ENCODE measurements around the gene SCT. TPM values are rescaled to one million over a fixed set of nuclear protein-coding genes. Genes with fewer than 3 reads are reported as not detected.

SCT gene
- polyA plus RNA-seq, 1 donor from 2014 or later, result not detected

GRCh38 chr11:660681-661444, 33.9 kb upstream of the SCT start:
- H3K4me3 ChIP-seq (ENCODE audit: low read length), result no peak overlapping the region
- TF ChIP-seq CTCF (IDR thresholded peaks at IDR 0.05; ENCODE audit: poor library complexity, severe bottlenecking), result no peak
- no peak for TF ChIP-seq POLR2AphosphoS5 (IDR thresholded peaks at IDR 0.05)
- no peak for TF ChIP-seq SMC3 (conservative IDR thresholded peaks at IDR 0.05; ENCODE audit: poor library complexity)
- no peak for TF ChIP-seq MXI1 (conservative IDR thresholded peaks at IDR 0.05; ENCODE audit: poor library complexity, severe bottlenecking)
- TF ChIP-seq EP300 (conservative IDR thresholded peaks at IDR 0.05; ENCODE audit: poor library complexity, severe bottlenecking), result no peak
- no peak for TF ChIP-seq RAD21 (conservative IDR thresholded peaks at IDR 0.05)
- TF ChIP-seq, protein P1, sequence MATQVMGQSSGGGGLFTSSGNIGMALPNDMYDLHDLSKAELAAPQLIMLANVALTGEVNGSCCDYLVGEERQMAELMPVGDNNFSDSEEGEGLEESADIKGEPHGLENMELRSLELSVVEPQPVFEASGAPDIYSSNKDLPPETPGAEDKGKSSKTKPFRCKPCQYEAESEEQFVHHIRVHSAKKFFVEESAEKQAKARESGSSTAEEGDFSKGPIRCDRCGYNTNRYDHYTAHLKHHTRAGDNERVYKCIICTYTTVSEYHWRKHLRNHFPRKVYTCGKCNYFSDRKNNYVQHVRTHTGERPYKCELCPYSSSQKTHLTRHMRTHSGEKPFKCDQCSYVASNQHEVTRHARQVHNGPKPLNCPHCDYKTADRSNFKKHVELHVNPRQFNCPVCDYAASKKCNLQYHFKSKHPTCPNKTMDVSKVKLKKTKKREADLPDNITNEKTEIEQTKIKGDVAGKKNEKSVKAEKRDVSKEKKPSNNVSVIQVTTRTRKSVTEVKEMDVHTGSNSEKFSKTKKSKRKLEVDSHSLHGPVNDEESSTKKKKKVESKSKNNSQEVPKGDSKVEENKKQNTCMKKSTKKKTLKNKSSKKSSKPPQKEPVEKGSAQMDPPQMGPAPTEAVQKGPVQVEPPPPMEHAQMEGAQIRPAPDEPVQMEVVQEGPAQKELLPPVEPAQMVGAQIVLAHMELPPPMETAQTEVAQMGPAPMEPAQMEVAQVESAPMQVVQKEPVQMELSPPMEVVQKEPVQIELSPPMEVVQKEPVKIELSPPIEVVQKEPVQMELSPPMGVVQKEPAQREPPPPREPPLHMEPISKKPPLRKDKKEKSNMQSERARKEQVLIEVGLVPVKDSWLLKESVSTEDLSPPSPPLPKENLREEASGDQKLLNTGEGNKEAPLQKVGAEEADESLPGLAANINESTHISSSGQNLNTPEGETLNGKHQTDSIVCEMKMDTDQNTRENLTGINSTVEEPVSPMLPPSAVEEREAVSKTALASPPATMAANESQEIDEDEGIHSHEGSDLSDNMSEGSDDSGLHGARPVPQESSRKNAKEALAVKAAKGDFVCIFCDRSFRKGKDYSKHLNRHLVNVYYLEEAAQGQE (IDR thresholded peaks at IDR 0.05; ENCODE audit: borderline replicate concordance), result no peak
- TF ChIP-seq EZH2 (IDR thresholded peaks at IDR 0.05; ENCODE audit: borderline replicate concordance, insufficient read depth, low read length, poor library complexity, severe bottlenecking), result no peak
- TF ChIP-seq TAF1 (IDR thresholded peaks at IDR 0.05; ENCODE audit: low read depth), result no peak
- no peaks in the 10 kb centered on the region for H4K20me1 ChIP-seq (ENCODE audit: insufficient read depth)
- H2AFZ ChIP-seq (ENCODE audit: low read depth, low read length), result no peak overlapping the region
- H3K27ac ChIP-seq (ENCODE audit: low read length), result no peak overlapping the region
- no peaks in the 10 kb centered on the region for H3K36me3 ChIP-seq (ENCODE audit: insufficient read depth, low read length)
- H3F3A ChIP-seq (ENCODE audit: insufficient read depth, low read length, poor library complexity, severe bottlenecking), result no peaks in the 10 kb centered on the region
- no peak overlapping the region for H3K4me2 ChIP-seq (ENCODE audit: low read length)
- H3K9ac ChIP-seq (ENCODE audit: low read length), result no peak overlapping the region
- no peaks in the 10 kb centered on the region for H3K9me3 ChIP-seq (ENCODE audit: low read length)
- no peaks in the 10 kb centered on the region for H3K27me3 ChIP-seq (ENCODE audit: insufficient read depth, low read depth, low read length)
- H3K79me2 ChIP-seq (replicated peaks; ENCODE audit: insufficient read depth, low read length), result no peaks in the 10 kb centered on the region
- H3K9me2 ChIP-seq (ENCODE audit: insufficient read depth, low read length), result no peaks in the 10 kb centered on the region

GRCh38 chr11:660281-660680, 33.3 kb upstream of the SCT start:
- no peak overlapping the region for H3K4me2 ChIP-seq (ENCODE audit: low read length)
- no peaks in the 10 kb centered on the region for H4K20me1 ChIP-seq (ENCODE audit: insufficient read depth)
- no peak overlapping the region for H3K27ac ChIP-seq (ENCODE audit: low read length)
- no peaks in the 10 kb centered on the region for H3K36me3 ChIP-seq (ENCODE audit: insufficient read depth, low read length)
- H3K9me2 ChIP-seq (ENCODE audit: insufficient read depth, low read length), result no peaks in the 10 kb centered on the region
- no peak overlapping the region for H3K9ac ChIP-seq (ENCODE audit: low read length)
- H3F3A ChIP-seq (ENCODE audit: insufficient read depth, low read length, poor library complexity, severe bottlenecking), result no peaks in the 10 kb centered on the region
- TF ChIP-seq POLR2AphosphoS5 (IDR thresholded peaks at IDR 0.05) (no peak), MXI1 (conservative IDR thresholded peaks at IDR 0.05; ENCODE audit: poor library complexity, severe bottlenecking) (no peak), CTCF (IDR thresholded peaks at IDR 0.05; ENCODE audit: poor library complexity, severe bottlenecking) (no peak)
- no peaks in the 10 kb centered on the region for H3K27me3 ChIP-seq (ENCODE audit: insufficient read depth, low read depth, low read length)
- no peak overlapping the region for H3K4me3 ChIP-seq (ENCODE audit: low read length)
- H2AFZ ChIP-seq (ENCODE audit: low read depth, low read length), result no peak overlapping the region
- H3K79me2 ChIP-seq (replicated peaks; ENCODE audit: insufficient read depth, low read length), result no peaks in the 10 kb centered on the region
- no peaks in the 10 kb centered on the region for H3K9me3 ChIP-seq (ENCODE audit: low read length)

Data from neural cell (in vitro differentiated cells).